ENCODE data around the gene SLC52A1.
A peak's percentile ranks its signal among the peaks of the same experiment; 100 is the strongest.
"Not testable (repeated sequence)": the region's sequence is repeated elsewhere in the genome, so short reads cannot be mapped to it uniquely, and the experiment has no call there.

The SLC52A1 gene

GRCh38 chr17:5030168-5030567 lies 5.1 kb downstream of the SLC52A1 start:
- not testable (repeated sequence) for DNase-seq

- DNase-seq, result no peak
These were observed 7.3 kb downstream of the SLC52A1 start for GRCh38 chr17:5027916-5028315.

GRCh38 chr17:5027299-5027698 lies 7.9 kb downstream of the SLC52A1 start:
- DNase-seq, result no peak

- no peak for DNase-seq
These were observed 10.6 kb downstream of the SLC52A1 start for GRCh38 chr17:5024604-5025003.

- DNase-seq, result no peak
These were observed 11.6 kb downstream of the SLC52A1 start for GRCh38 chr17:5023588-5024147.

GRCh38 chr17:5022171-5022711 lies 13.0 kb downstream of the SLC52A1 start:
- DNase-seq, result no peak

GRCh38 chr17:5020502-5021023 lies 14.7 kb downstream of the SLC52A1 start:
- no peak for DNase-seq

GRCh38 chr17:5019475-5019956 lies 15.7 kb downstream of the SLC52A1 start:
- DNase-seq, result peak; percentile 65

- no peak for DNase-seq
These were observed 20.9 kb downstream of the SLC52A1 start for GRCh38 chr17:5014357-5014756.

- peak; percentile 49 for DNase-seq
These were observed 23.3 kb downstream of the SLC52A1 start for GRCh38 chr17:5011928-5012327.

GRCh38 chr17:5003214-5003867 lies 31.9 kb downstream of the SLC52A1 start:
- DNase-seq, result no peak

GRCh38 chr17:5002121-5002788 lies 33.0 kb downstream of the SLC52A1 start:
- DNase-seq, result no peak

GRCh38 chr17:5000237-5000639 lies 35.0 kb downstream of the SLC52A1 start:
- DNase-seq, result no peak

- DNase-seq, result no peak
These were observed 35.7 kb downstream of the SLC52A1 start for GRCh38 chr17:4999430-5000093.

GRCh38 chr17:4998732-4999429 lies 36.3 kb downstream of the SLC52A1 start:
- no peak for DNase-seq

GRCh38 chr17:4998027-4998731 lies 37.0 kb downstream of the SLC52A1 start:
- no peak for DNase-seq

GRCh38 chr17:4997302-4998026 lies 37.8 kb downstream of the SLC52A1 start, which contains the start of the genes INCA1 and KIF1C:
Gene INCA1, minus strand, starts transcription at chr17:4997522. Its CDS starts 3,085 bp downstream, at chr17:4994437.
Gene KIF1C, plus strand, starts transcription at chr17:4997950. Its CDS starts 2,297 bp downstream, at chr17:5000247.
- peak; percentile 93 for DNase-seq

- DNase-seq, result no peak
These were observed 41.1 kb downstream of the SLC52A1 start for GRCh38 chr17:4994081-4994595.

GRCh38 chr17:4987767-4988567 lies 47.3 kb downstream of the SLC52A1 start:
- no peak for DNase-seq
